Parathyroid adenoma (tissue), 2 donors: Measurements from ENCODE around the gene BTG2.
A peak's percentile ranks its signal among the peaks of the same experiment; 100 is the strongest.

Experiments used
- H2AFZ ChIP-seq: fragments of 300-600 bp; sonication (generic); one replicate; pipeline ENCODE4 v1.7.0; 2017; ENCODE audit warnings: antibody characterized with exemption, mild to moderate bottlenecking
- H3K27ac ChIP-seq: fragments of 300-600 bp; sonication (generic); one replicate; pipeline ENCODE4 v1.7.0; 2017
- H3K27me3 ChIP-seq: fragments of 300-600 bp; sonication (generic); one replicate; pipeline ENCODE4 v1.7.0; 2017; ENCODE audit warnings: low read length; ENCODE audit not compliant: control insufficient read depth, insufficient read depth
- H3K36me3 ChIP-seq: fragments of 300-600 bp; sonication (generic); one replicate; pipeline ENCODE4 v1.7.0; 2017; ENCODE audit warnings: low read length; ENCODE audit not compliant: control insufficient read depth, insufficient read depth
- H3K4me1 ChIP-seq: fragments of 300-600 bp; sonication (generic); one replicate; pipeline ENCODE4 v1.7.0; 2017; ENCODE audit warnings: control low read depth
- H3K4me2 ChIP-seq: fragments of 300-600 bp; sonication (generic); one replicate; pipeline ENCODE4 v1.7.0; 2017; ENCODE audit warnings: low read length
- H3K4me3 ChIP-seq: fragments of 300-600 bp; sonication (generic); one replicate; pipeline ENCODE4 v1.7.0; 2017; ENCODE audit warnings: low read depth, low read length
- H3K79me2 ChIP-seq: fragments of 300-600 bp; sonication (generic); one replicate; pipeline ENCODE4 v1.7.0; 2017; ENCODE audit warnings: control low read depth
- H3K9ac ChIP-seq: fragments of 300-600 bp; sonication (generic); one replicate; pipeline ENCODE4 v1.7.0; 2017; ENCODE audit warnings: mild to moderate bottlenecking
- H3K9me3 ChIP-seq: fragments of 300-600 bp; sonication (generic); one replicate; pipeline ENCODE4 v1.7.0; 2017; ENCODE audit warnings: low read length; ENCODE audit not compliant: control insufficient read depth
- CTCF ChIP-seq: fragments of 300-600 bp; sonication (generic); IDR thresholded peaks from one replicate; pipeline ENCODE4 v1.7.0; 2017; ENCODE audit warnings: antibody characterized with exemption, mild to moderate bottlenecking
- donor health status: primary hyperparathyroidism.

The BTG2 gene

GRCh38 chr1:203288400-203288799 lies 16.9 kb upstream of the BTG2 start:
- no peak for TF ChIP-seq CTCF

DNA sequence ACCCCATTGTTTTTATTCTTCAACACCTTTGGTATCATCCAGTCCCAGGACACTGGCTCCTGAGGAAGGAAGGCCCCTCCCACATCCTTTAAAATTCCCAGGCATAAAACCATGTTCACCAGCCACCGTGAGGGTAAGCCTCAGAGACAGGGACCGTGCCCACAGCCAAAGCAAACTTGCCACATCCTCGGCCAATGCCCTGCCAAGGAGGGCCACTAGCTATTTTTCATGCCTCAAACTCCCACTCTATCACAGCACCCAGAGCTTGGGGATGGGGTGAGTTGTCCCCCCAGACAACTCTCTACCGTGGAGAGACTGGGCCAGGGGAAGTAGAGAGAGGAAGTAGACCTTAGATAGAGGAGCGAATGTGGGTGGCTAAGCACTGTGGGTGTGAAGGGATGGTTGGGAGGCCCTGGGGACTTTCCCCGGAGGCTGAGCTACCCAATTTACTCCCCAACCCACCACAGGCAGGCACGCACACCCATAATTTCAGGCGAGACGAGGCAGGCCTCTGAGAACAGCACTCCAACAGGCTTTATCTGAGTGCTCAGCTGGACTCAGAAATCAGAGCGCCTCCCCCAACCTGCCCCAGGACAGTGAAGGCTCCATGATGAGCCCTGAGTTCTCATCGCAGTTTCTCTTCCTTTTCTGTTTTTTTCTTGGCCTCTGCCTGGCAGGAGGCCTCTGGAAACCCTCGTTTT lies 15.9 kb upstream of the BTG2 start:
- H3K4me1 ChIP-seq = peaks cover 19% of the 10 kb centered on the region
- no peaks in the 10 kb centered on the region for H3K79me2 ChIP-seq
- no peak for TF ChIP-seq CTCF
- no peaks in the 10 kb centered on the region for H3K9me3 ChIP-seq
- no peaks in the 10 kb centered on the region for H3K27me3 ChIP-seq
- no peak overlapping the region for H3K4me3 ChIP-seq
- no peaks in the 10 kb centered on the region for H3K36me3 ChIP-seq
- H3K4me2 ChIP-seq = peak overlapping the region; percentile 48
- H3K27ac ChIP-seq = peak overlapping the region; percentile 82
- no peak overlapping the region for H3K9ac ChIP-seq
- H2AFZ ChIP-seq = peak overlapping the region; percentile 77

More at GRCh38 chr1:203288400-203288799, 16.9 kb upstream of the BTG2 start:
- Histone ChIP-seq H3K4me3 (no peak overlapping the region), H3K27me3 (no peaks in the 10 kb centered on the region), H3K4me1 (peaks cover 19% of the 10 kb centered on the region), H3K27ac (no peak overlapping the region), H3K4me2 (no peak overlapping the region), H2AFZ (no peak overlapping the region), H3K9me3 (no peaks in the 10 kb centered on the region), H3K9ac (no peak overlapping the region), H3K36me3 (no peaks in the 10 kb centered on the region), H3K79me2 (no peaks in the 10 kb centered on the region)

GRCh38 chr1:203289982-203290260 lies 15.4 kb upstream of the BTG2 start:
- Histone ChIP-seq H2AFZ (peak overlapping the region; percentile 77), H3K4me3 (no peak overlapping the region), H3K79me2 (no peaks in the 10 kb centered on the region), H3K36me3 (no peaks in the 10 kb centered on the region), H3K4me1 (peaks cover 19% of the 10 kb centered on the region), H3K9me3 (no peaks in the 10 kb centered on the region), H3K9ac (no peak overlapping the region), H3K4me2 (peak overlapping the region; percentile 48), H3K27me3 (no peaks in the 10 kb centered on the region), H3K27ac (peak overlapping the region; percentile 82)
- TF ChIP-seq CTCF = no peak

DNA sequence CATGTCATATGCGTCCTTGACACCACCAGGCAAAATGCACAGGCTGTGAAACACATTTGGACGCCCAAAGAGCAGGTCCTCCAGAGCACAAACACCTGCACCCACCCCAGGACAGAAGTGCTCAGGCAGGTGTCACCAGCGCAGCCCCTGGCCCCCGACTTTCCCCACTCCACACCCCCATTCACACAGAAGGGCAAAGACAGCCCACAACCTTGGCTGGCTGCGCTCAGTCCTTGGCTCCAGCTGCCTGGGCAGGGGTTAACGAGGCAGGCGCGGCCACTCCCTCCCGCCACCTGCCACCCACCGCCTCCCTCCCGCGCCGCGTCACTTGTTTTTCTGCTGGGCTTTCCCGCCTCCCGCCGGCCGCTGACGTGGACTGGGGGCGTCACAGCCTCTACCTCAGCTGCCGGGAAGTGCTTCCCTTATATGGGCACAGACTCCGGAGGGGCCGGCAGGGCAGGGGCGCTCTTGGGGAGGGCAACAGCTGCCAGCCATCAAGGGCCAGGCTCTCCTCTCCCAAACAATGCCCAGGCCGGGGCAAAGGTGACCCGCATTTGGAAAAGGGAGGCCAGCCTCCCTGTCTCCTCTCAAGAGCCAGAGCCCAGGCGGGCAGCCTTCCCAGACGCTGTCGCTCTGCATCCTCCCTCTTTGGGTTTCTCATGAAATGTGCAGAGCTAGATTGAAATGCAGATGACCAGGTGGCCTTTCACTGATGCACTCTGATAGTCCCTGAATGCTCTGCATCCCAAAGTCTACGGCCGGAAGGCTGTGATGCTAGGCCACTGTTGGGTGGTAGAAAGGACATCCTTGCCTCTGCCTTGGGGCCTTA lies 14.8 kb upstream of the BTG2 start:
- Histone ChIP-seq H3K36me3 (no peaks in the 10 kb centered on the region), H3K9me3 (no peaks in the 10 kb centered on the region), H3K9ac (no peak overlapping the region), H3K27ac (peak overlapping the region; percentile 82), H3K4me3 (no peak overlapping the region), H3K27me3 (no peaks in the 10 kb centered on the region), H3K79me2 (no peaks in the 10 kb centered on the region), H2AFZ (peak overlapping the region; percentile 77), H3K4me1 (peaks cover 19% of the 10 kb centered on the region), H3K4me2 (peak overlapping the region; percentile 48)
- no peak for TF ChIP-seq CTCF
